GM12864 (cell line): ENCODE data around the gene ARSB.
"Not testable (repeated sequence)": the region's sequence is repeated elsewhere in the genome, so short reads cannot be mapped to it uniquely, and the experiment has no call there.

Experiments used
- DNase-seq: peaks from one replicate; pipeline ENCODE4 v3.0.0-alpha.2; 2011; ENCODE audit warnings: low read depth
- H3K4me3 ChIP-seq: 2 replicates; pipeline ENCODE4 v1.5.1; 2011; ENCODE audit warnings: mild to moderate bottlenecking, low read depth, low read length, control low read depth
- CTCF ChIP-seq: IDR thresholded peaks from 2 replicates; pipeline ENCODE4 v1.5.1; 2011; ENCODE audit warnings: low read depth, mild to moderate bottlenecking, moderate library complexity, low read length, control low read depth, inconsistent platforms; ENCODE audit errors: missing control alignments

ARSB gene

GRCh38 chr5:78765756-78766411 lies 219.2 kb downstream of the ARSB start:
- no peak overlapping the region for H3K4me3 ChIP-seq
- TF ChIP-seq CTCF: no peak
- no peak for DNase-seq

- no peak overlapping the region for H3K4me3 ChIP-seq
- no peak for DNase-seq
- no peak for TF ChIP-seq CTCF
Measured at GRCh38 chr5:78765116-78765515, 220.0 kb downstream of the ARSB start.

- DNase-seq: no peak
- no peak for TF ChIP-seq CTCF
- no peak overlapping the region for H3K4me3 ChIP-seq
Measured at GRCh38 chr5:78763659-78764189, 221.4 kb downstream of the ARSB start.

GRCh38 chr5:78762743-78763142 lies 222.4 kb downstream of the ARSB start:
- H3K4me3 ChIP-seq, DNase-seq: not testable (repeated sequence)

GRCh38 chr5:78761840-78762239 lies 223.3 kb downstream of the ARSB start:
- no peak for DNase-seq
- no peak for TF ChIP-seq CTCF
- no peak overlapping the region for H3K4me3 ChIP-seq

GRCh38 chr5:78760770-78761169 lies 224.3 kb downstream of the ARSB start:
- no peak for DNase-seq
- peak; percentile 56 for TF ChIP-seq CTCF
- H3K4me3 ChIP-seq: no peak overlapping the region

- H3K4me3 ChIP-seq: no peak overlapping the region
- TF ChIP-seq CTCF: no peak
- DNase-seq: no peak
Measured at GRCh38 chr5:78760366-78760765, 224.7 kb downstream of the ARSB start.
